Adrenal gland (tissue), 12 donors: ENCODE measurements around the gene ENO4. TPM values are rescaled to one million over a fixed set of nuclear protein-coding genes. Genes with fewer than 3 reads are reported as not detected.
A peak's percentile ranks its signal among the peaks of the same experiment; 100 is the strongest.

Experiments used
- DNase-seq, 7 donors: peaks; one replicate each; pipeline ENCODE4 v3.0.0-alpha.2; 2019 to 2020
- H3K27ac ChIP-seq, 5 donors: fragments of 200-600 bp; sonication (generic) in 4 of 5; 1 replicate in 3 of 5; 2 replicates in 2 of 5; pipeline versions ENCODE4 v1.5.1 to v1.8.0; 2016 to 2020; ENCODE audit warnings: mild to moderate bottlenecking in 1 of 5
- H3K27me3 ChIP-seq: fragments of 200-600 bp; 2 replicates; pipeline ENCODE4 v1.8.0; 2021
- H3K36me3 ChIP-seq, 2 donors: fragments of 200-600 bp; replicated peaks in 1 of 2; 1 replicate in 1 of 2; 2 replicates in 1 of 2; pipeline versions ENCODE4 v1.5.1 to v1.8.0; 2018 to 2022
- H3K4me1 ChIP-seq, 2 donors: fragments of 200-600 bp; replicated peaks in 1 of 2; 1 replicate in 1 of 2; 2 replicates in 1 of 2; pipeline versions ENCODE4 v1.5.1 to v1.8.0; 2018 to 2021
- H3K4me3 ChIP-seq, 4 donors: fragments of 200-600 bp; sonication (generic) in 3 of 4; one replicate each; pipeline ENCODE4 v1.5.1; 2016 to 2018
- H3K9me3 ChIP-seq, 3 donors: fragments of 200-600 bp; sonication (generic) in 1 of 3; replicated peaks in 1 of 3; 1 replicate in 2 of 3; 2 replicates in 1 of 3; pipeline versions ENCODE4 v1.5.1 to v1.8.0; 2016 to 2021
- CTCF ChIP-seq, 6 experiments: fragments of 450-650 bp in 4 of 6; fragments of 200-600 bp in 2 of 6; sonication (generic) in 1 of 6; IDR thresholded peaks; 1 replicate in 5 of 6; 2 replicates in 1 of 6; pipeline versions ENCODE4 v1.5.1 to v1.8.0; 2016 to 2021; ENCODE audit warnings: antibody characterized with exemption in 6 of 6, mild to moderate bottlenecking in 2 of 6, moderate library complexity in 1 of 6
- POLR2A ChIP-seq, 2 donors: fragments of 450-650 bp; IDR thresholded peaks; one replicate each; pipeline ENCODE4 v1.6.1; 2017; ENCODE audit warnings: antibody characterized with exemption in 2 of 2, mild to moderate bottlenecking in 2 of 2, moderate library complexity in 1 of 2
- WGBS, 4 donors: extraction: QIAGEN DNeasy Blood & Tissue Kit in 2 of 4; methylation state at CpG; one replicate each; pipeline versions ENCODE4 v1.1.5 to v1.1.7; 2013 to 2017; 5-methylcytosine and 5-hydroxymethylcytosine counted together
- intact Hi-C, 2 donors: fragments of 100-400 bp; cut with DNase I; formaldehyde crosslinking; loops; one replicate each; pipeline versions ENCODE4 v1.14.1 to v1.15.0; 2022 to 2023
- polyA plus RNA-seq, 3 donors: library from polyadenylated mRNA; stranded (reverse); fragments of 200-250 nt in 2 of 3; fragments of 350-450 nt in 1 of 3; fragmentation: Illumina TruSeq in 1 of 3; extraction: RNeasy Lipid Tissue Mini Kit (QIAGEN cat#74804) in 1 of 3; gene quantifications; one replicate each; pipeline ENCODE4 v1.2.3, GENCODE V29; 2013 to 2014
- total RNA-seq, 9 donors: library from RNA; depleted of rRNA in 4 of 9; stranded (reverse); fragments of >200 nt in 4 of 9; fragments of 120-200 nt in 1 of 9; fragmentation: NEBNext Ultra II Directional in 1 of 9; extraction: Animal tissue kit (Norgen Biotek cat#: 25700) in 1 of 9; gene quantifications; one replicate each; pipeline versions ENCODE4 v1.1.0 to v1.2.4, GENCODE V29; 2013 to 2023
- donor health status: healthy with polysubstance abuse.
- donor health status: Bipolar disorder and iron deficiency.
- donor health status: DM: yes; HTN: yes; CAD: no.
- donor health status: DM: no; HTN: no; CAD: no.
- donor health status: DM: no; HTN: no; CAD: no.
- donor health status: DM: yes; HTN: yes; CAD: no.

Gene ENO4
- total and polyA plus RNA-seq, 12 donors = 0.11 to 6.8 (median 0.42) TPM; not detected in 1

- TF ChIP-seq CTCF (IDR thresholded peaks at IDR 0.05) (peak in 4 of 6 experiments; percentile 6 to 27 (median 17)), POLR2A (IDR thresholded peaks at IDR 0.05) (no peak)
- 59 to 66% (median 60%) methylated on average over 17 to 20 of the region's 20 CpGs for WGBS, 4 donors
- peaks cover 7% of the 10 kb centered on the region for H3K27me3 ChIP-seq
- intact Hi-C loops = no loop called here
- peak in 2 of 7 donors; percentile 32 to 35 for DNase-seq
- no peaks in the 10 kb centered on the region for H3K9me3 ChIP-seq
- H3K4me1 ChIP-seq = no peaks in the 10 kb centered on the region
- no peak overlapping the region for H3K27ac ChIP-seq
- no peaks in the 10 kb centered on the region for H3K36me3 ChIP-seq
- H3K4me3 ChIP-seq = no peak overlapping the region
These were observed 39.7 kb upstream of the ENO4 start for GRCh38 chr10:116809483-116810119.

- H3K4me1 ChIP-seq = no peaks in the 10 kb centered on the region
- no peak overlapping the region for H3K4me3 ChIP-seq
- no peak for DNase-seq
- no peak overlapping the region for H3K27ac ChIP-seq
- intact Hi-C loops = no loop called here
- peaks cover 7% of the 10 kb centered on the region for H3K27me3 ChIP-seq
- WGBS, 4 donors = 64 to 74% (median 70%) methylated on average over 10 of the region's 10 CpGs
- no peaks in the 10 kb centered on the region for H3K36me3 ChIP-seq
- TF ChIP-seq CTCF (IDR thresholded peaks at IDR 0.05) (no peak), POLR2A (IDR thresholded peaks at IDR 0.05) (no peak)
- H3K9me3 ChIP-seq = no peaks in the 10 kb centered on the region
These were observed 39.2 kb upstream of the ENO4 start for GRCh38 chr10:116810120-116810500.

DNA sequence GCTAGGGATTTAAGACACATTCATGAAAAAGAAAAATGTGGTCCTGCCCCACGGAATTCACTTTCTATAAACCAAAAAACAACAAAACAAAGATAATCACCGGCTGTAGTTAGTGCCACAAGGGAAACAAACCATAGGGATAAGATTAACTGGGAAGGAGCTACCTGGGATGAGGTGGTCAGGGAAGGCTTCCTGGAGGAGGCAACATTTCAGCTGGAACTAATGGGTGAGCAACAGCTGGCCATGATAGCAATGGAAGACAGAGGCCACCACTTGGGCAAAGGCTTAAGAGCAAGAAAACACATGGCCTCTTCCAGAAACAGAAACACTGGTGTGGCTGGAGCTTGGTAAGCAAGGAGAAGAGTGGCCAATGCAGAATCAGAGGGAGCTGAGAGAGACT lies 38.4 kb upstream of the ENO4 start:
- no peak for DNase-seq
- Histone ChIP-seq H3K36me3 (no peaks in the 10 kb centered on the region), H3K27me3 (peaks cover 7% of the 10 kb centered on the region), H3K27ac (no peak overlapping the region), H3K4me3 (no peak overlapping the region), H3K4me1 (no peaks in the 10 kb centered on the region), H3K9me3 (no peaks in the 10 kb centered on the region)
- intact Hi-C loops = no loop called here
- 80 to 91% (median 88%) methylated on average over 2 of the region's 2 CpGs for WGBS, 4 donors
- TF ChIP-seq CTCF (IDR thresholded peaks at IDR 0.05) = no peak
- TF ChIP-seq POLR2A (IDR thresholded peaks at IDR 0.05) = no peak

DNA sequence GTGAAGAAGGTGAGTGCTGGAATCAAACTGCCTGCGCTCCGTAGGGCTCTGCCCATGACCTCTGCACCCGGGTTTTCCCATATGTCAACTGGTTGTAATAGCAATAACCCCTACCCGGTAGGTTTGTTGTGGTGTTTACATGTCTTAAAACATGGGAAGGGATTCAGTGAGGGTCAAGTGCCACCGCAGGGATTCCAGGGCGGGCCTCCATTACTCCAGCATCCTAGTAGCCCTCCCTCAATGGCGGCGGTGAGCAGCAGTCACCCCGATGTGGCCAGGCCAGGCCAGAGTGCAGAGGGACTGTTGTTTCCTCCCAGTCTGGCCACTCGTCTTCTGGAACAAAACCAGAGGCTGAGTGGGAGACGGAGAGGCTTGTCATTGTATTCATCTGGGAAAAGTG lies 37.6 kb upstream of the ENO4 start:
- peaks cover 7% of the 10 kb centered on the region for H3K27me3 ChIP-seq
- TF ChIP-seq POLR2A (IDR thresholded peaks at IDR 0.05) (no peak), CTCF (IDR thresholded peaks at IDR 0.05) (no peak)
- 81 to 89% (median 86%) methylated on average over 8 to 11 of the region's 11 CpGs for WGBS, 4 donors

More for the DNA sequence above, 37.6 kb upstream of the ENO4 start:
- no peak for DNase-seq
- Histone ChIP-seq H3K36me3 (no peaks in the 10 kb centered on the region), H3K4me3 (no peak overlapping the region), H3K9me3 (no peaks in the 10 kb centered on the region), H3K4me1 (no peaks in the 10 kb centered on the region), H3K27ac (no peak overlapping the region)
- intact Hi-C loops = no loop called here
